Activated CD4-positive, alpha-beta T cell treated with anti-CD3 and anti-CD28 coated beads, Interleukin-2, amount 50 U/mL, for 16 hours (primary cell): ENCODE data around the gene PDE6D.
"Not testable (repeated sequence)": the region's sequence is repeated elsewhere in the genome, so short reads cannot be mapped to it uniquely, and the experiment has no call there.

Experiments used
- DNase-seq: peaks from one replicate; pipeline ENCODE4 v3.0.0-alpha.2; 2020

Gene PDE6D

DNA sequence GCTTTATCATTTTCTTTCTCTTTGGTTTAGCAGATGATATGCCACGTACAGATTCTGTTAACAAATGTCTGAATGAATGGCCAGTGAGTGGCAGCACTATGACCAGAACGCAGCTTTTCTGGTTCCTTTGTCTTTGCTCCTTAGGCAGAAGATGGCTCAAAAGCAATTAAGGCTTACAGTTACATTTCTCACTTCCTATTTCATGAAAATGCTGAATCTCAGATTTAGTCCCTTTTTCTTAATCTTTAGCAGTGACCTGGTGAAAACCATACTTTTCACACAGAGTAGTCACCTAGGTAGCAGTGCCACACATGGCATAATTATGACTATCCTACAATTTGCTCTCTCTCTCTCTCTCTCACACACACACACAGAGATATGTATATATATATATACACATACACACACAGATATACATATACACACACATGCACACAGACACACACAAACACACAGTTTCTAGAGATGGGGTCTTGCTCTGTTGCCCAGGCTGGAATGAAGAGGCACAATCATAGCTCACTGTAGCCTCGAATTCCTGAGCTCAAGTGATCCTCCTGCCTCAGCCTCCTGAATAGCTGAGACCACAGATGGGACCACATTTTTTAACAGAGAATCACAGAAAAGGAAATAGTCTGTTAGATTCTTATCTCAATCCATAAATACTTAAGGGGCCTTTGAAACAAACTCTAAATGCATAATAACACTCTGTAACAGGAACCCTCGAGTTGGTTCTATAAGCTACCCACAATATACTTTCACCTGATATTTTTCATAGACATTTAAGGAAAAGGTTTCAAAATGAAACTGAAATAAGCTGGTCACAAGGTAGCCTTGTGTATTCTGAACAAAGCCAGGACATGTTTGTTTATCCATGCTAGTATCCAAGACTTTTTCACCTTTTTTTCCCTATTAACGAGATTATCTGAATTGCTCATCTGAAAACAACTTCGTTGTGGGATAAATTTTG lies 11.6 kb downstream of the PDE6D start:
- no peak for DNase-seq

DNA sequence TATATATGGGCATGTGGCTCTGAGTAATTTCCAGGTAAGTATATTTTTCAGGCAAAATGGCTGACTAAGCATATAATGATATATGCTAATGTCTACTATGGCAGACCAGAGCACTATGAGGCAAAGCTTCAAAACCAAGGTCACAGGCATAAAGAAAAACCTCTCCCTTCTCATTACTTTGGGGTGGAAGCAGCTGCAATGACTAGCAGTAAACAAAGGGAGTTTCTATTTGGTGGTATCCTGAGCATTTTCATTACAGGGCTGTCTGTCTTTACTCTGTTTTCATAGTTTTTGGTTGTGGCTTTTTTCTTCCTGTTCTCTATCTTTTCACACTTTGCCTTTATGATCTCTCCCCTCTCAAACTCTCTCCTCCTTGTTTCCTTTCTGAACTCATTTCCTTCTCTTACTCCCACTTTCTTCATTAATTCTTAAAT lies 15.6 kb downstream of the PDE6D start:
- no peak for DNase-seq

DNA sequence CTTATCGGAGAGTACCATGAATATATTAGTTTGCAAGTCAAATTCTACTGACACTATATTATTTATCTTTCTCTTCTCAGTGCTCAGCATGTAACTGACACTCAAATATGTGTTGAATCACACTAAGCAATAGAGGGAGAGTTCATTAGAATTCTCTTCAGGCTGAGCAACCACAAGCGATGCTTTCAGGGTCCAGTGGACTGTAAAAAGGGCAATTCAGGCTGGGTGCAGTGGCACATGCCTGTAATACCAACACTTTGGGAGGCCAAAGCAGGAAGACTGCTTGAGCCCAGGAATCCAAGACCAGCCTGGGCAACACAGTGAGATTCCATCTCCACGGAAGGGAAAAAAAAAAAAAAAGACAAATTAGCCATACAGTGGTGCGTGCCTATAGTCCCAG lies 16.3 kb downstream of the PDE6D start:
- no peak for DNase-seq

DNA sequence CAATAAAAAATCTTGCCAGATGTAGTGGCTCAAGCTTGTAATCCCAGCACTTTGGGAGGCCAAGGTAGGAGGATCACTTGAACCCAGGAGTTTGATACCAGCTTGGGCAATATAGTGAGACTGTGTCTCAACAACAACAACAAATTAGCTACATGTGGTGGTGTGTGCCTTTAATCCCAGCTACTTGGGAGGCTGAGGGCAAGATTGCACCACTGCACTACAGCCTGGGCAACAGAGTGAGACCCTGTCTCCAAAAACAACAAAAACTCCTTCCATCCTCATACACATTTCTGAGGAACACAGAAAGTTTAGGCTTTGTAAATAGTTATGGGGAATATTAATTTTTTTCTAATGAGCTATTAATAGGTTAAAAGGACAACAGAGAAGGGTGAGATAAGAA lies 17.0 kb downstream of the PDE6D start:
- no peak for DNase-seq

DNA sequence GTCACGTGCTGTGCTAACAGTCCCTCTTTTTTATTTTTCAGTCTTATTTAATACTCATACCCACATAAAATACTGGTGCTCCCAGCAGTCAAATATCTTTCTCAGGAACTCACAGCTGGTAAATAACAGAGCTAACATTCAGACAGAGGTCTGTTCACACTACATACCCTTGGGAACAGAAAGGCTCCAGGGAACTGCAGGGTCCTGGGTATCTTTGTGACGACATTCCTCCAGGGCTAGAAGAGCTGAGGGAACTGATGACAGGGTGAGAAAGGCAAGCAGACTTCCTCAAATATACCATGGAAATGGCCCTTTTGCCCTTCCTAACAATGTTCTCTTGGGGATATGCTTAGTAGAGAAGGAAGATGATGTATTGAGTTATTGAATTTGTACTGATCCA lies 19.3 kb downstream of the PDE6D start:
- DNase-seq: no peak

GRCh38 chr2:231752061-231752460 lies 29.0 kb downstream of the PDE6D start:
- no peak for DNase-seq

DNA sequence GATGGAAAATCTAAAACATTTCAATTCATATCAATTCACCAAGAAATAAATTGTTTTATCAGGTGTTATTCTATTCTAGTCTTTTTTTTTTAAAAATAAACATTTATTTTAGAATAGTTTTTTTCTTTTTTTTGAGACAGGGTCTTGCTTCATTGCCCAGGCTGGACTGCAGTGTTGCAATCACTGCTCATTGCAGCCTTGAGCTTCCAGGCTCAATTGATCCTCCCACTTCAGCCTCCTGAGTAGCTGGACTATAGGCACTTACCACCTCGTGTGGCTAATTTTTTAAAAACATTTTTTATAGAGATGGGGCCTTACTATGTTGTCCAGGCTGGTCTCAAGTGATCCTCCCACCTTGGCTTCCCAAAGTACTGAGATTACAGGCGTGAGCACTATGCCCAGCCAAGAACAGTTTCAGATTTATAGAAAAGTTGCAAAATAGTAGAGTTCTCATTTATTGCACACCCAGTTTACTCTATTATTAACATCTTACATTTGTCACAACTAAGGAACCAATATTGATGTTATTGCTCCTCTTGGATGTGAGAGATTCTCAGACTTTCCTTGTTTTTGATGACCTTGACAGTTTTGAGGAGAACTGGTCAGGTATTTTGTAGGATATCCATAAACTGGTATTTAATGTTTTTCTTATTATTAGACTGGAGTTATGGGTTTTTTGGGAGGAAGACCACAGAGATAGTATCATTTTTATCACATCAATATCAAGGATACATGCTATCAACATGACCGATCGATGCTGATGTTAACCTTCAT lies 29.9 kb downstream of the PDE6D start:
- DNase-seq: no peak

GRCh38 chr2:231749016-231749415 lies 32.1 kb downstream of the PDE6D start:
- not testable (repeated sequence) for DNase-seq

DNA sequence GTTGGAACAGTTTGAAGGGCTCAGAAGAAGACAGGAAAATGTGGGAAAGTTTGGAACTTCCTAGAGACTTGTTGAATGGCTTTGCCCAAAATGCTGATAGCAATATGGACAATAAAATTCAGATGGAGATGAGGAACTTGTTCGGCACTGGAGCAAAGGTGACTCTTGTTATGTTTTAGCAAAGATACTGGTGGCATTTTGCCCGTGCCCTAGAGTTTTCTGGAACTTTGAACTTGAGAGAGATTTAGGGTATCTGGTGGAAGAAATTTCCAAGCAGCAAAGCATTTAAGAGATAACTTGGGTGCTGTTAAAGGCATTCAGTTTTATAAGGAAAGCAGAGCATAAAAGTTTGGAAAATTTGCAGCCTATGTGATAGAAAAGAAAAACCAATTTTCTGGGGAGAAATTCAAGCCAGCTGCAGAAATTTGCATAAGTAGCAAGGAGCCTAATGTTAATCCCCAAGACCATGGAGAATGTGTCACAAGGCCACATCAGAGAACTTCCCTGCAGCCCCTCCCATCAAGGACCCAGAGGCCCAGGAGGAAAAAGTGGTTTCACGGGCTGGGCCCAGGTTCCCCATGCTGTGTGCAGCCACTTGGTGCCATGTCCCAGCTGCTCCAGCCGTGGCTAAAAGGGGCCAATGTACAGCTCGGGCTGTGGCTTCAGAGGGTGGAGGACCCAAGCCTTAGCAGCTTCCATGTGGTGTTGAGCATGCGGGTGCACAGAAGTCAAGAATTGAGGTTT lies 32.8 kb downstream of the PDE6D start:
- not testable (repeated sequence) for DNase-seq

DNA sequence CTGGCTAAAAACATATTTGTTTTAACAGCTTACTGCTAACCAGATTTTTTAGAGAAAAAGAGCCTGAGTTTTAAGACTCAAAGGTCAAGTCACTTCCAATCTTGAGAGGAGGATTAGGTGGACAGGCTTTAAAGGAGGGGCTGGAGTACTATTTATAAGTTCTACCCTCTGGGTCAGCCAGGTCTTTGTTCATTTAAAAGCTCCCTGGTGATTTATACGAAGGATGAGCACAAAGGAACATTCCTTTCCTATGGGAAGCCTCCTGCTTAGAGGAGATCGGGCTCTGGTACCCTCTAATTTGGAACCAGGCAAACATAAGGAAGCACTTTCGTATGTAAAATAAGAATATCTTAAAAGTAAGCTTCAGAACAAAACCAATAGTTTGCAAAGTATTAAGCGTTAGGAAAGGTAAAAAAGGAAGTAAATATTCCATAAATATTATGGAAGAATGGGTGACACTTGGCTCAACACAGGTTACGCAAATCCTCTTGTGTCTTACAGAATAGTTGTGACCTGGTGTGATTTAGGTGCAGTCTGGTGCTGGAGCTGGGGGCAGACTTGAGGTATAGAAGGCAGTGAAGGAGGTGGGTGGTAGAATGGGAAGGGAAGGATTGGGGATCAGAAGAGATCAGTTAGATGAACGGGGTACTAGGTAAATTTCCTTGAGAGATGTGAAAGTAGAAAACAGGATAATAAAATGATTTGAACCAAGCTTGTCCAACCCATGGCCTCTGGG lies 35.6 kb downstream of the PDE6D start:
- no peak for DNase-seq

DNA sequence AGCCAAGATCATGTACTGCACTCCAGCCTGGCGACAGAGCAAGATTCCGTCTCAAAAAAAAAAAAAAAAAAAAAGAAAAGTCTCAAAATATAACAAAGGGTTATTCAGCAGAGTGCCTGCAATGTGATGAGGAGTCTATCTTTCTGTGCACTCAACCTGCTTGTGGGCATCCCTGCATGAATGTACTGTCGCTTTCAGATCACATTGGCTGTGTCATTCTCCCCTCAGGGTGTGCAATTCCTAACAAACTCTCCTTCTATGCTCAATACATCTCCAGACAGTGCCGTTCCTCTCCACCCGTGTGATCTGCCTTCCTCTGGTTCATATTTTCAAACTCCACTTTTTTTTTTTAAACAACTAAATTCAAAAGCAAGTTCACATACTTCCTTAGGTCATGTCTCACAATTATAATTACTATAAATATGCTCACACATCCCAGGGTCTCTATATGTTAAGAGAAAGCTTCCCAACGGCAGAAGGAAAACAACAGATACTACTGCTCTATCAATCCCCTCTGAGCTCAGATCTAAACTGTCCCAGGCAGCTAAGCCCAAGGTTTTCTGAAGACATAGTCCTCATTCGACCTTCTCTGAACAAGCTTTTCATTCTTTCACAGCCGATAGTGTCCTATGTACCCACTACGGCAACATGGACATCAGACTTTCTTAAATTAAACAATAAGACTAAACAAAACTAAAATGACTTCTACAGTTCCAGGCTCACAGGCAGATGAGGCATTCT lies 37.5 kb downstream of the PDE6D start:
- DNase-seq: no peak

DNA sequence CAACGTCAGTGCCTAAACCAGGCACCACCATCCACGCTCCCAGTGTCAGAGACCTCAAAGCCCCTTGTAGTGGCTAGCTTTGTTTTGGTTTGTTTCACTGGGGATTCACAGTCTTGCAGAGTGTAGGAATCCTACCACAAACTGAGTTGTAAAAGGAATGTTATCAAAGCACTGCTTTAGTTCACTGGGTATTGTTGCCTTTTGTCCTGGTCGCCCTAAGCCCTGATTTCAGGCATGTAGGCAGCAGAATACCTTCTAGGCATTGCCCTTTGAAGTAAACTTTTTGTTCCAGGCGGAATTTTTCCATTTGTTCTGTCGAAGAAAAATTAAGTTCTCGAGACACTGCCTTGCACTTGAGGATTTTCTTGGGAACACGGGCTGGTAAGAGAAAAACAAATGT lies 43.3 kb downstream of the PDE6D start:
- no peak for DNase-seq

GRCh38 chr2:231732604-231733003 lies 48.5 kb downstream of the PDE6D start:
- DNase-seq: no peak

GRCh38 chr2:231727621-231728020 lies 53.5 kb downstream of the PDE6D start:
- DNase-seq: no peak

DNA sequence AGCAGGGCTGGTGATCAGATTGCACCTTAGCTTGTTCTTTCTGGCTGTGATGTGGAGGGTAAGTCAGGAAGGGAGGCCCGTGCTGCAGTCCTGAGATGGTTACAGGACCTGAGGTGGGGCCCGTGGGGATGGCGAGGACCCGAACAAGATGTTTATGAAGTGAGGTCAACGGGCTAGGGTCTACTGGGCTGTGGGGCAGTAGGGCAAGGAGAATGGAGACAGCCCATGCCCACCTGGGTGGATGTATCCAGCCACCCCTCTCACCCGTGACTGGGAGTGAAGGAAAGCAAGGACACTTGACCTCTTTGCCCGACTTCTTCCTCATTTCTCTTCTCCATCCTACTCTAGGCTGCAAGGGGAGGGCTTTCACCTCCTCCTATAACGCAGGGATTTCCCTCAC lies 54.8 kb downstream of the PDE6D start:
- DNase-seq: no peak

- no peak for DNase-seq
These were observed 55.6 kb downstream of the PDE6D start for GRCh38 chr2:231725476-231725875.

- DNase-seq: no peak
These were observed 58.3 kb downstream of the PDE6D start for GRCh38 chr2:231722721-231723307.

- peak; percentile 24 for DNase-seq
These were observed 59.8 kb downstream of the PDE6D start for GRCh38 chr2:231720987-231721966.

- no peak for DNase-seq
These were observed 60.6 kb downstream of the PDE6D start for GRCh38 chr2:231720292-231720986.
